UCSD-AML1 (cell line): ENCODE results near the gene REG3G.

Experiments
- DNase-seq: peaks from one replicate; lab custom pipeline; 2025; ENCODE audit not compliant: unreplicated experiment; lab: John Stamatoyannopoulos, UW

The REG3G gene

GRCh38 chr2:79025421-79025820 lies at the start of gene REG3G:
Gene REG3G (plus strand): TSS chr2:79025702. CDS start chr2:79026094, 392 bp downstream.
- DNase-seq: no peak

- no peak for DNase-seq
These were observed 47.8 kb upstream of the REG3G start for GRCh38 chr2:78977661-78978145.

- no peak for DNase-seq
These were observed 47.2 kb upstream of the REG3G start for GRCh38 chr2:78978340-78978739.

GRCh38 chr2:78979380-78980151 lies 45.9 kb upstream of the REG3G start:
- peak; percentile 24 for DNase-seq

- no peak for DNase-seq
These were observed 45.4 kb upstream of the REG3G start for GRCh38 chr2:78980152-78980465.

GRCh38 chr2:78980871-78981270 lies 44.6 kb upstream of the REG3G start:
- DNase-seq: no peak

GRCh38 chr2:78982638-78983330 lies 42.7 kb upstream of the REG3G start:
- DNase-seq: no peak

GRCh38 chr2:78984386-78984785 lies 41.1 kb upstream of the REG3G start:
- no peak for DNase-seq

- no peak for DNase-seq
These were observed 39.9 kb upstream of the REG3G start for GRCh38 chr2:78985558-78985957.

- no peak for DNase-seq
These were observed 36.5 kb upstream of the REG3G start for GRCh38 chr2:78989051-78989450.

GRCh38 chr2:78992451-78992806 lies 33.1 kb upstream of the REG3G start:
- peak; percentile 18 for DNase-seq

- DNase-seq: no peak
These were observed 32.5 kb upstream of the REG3G start for GRCh38 chr2:78992807-78993517.

- DNase-seq: no peak
These were observed 31.9 kb upstream of the REG3G start for GRCh38 chr2:78993518-78994148.

GRCh38 chr2:78994789-78995188 lies 30.7 kb upstream of the REG3G start:
- DNase-seq: no peak

- DNase-seq: no peak
These were observed 26.1 kb upstream of the REG3G start for GRCh38 chr2:78999406-78999805.

GRCh38 chr2:79000008-79000576 lies 25.4 kb upstream of the REG3G start:
- DNase-seq: no peak

- DNase-seq: no peak
These were observed 24.2 kb upstream of the REG3G start for GRCh38 chr2:79001285-79001684.

GRCh38 chr2:79004680-79005079 lies 20.8 kb upstream of the REG3G start:
- no peak for DNase-seq

GRCh38 chr2:79005216-79005615 lies 20.3 kb upstream of the REG3G start:
- DNase-seq: no peak

- DNase-seq: peak; percentile 12
These were observed 16.1 kb upstream of the REG3G start for GRCh38 chr2:79009388-79009787.

- no peak for DNase-seq
These were observed 14.0 kb upstream of the REG3G start for GRCh38 chr2:79011496-79011895.
